HG03095 (cell line): ENCODE data around the gene CAT.

Experiments used
- ATAC-seq: cut with Tn5 transposase; IDR thresholded peaks from one replicate; pipeline ENCODE4 v1.9.1; 2021; ENCODE audit warnings: moderate library complexity; ENCODE audit not compliant: unreplicated experiment

Gene CAT

GRCh38 chr11:34493926-34494595 lies 55.3 kb downstream of the CAT start:
- no peak for ATAC-seq

- ATAC-seq, result no peak
These were observed 56.5 kb downstream of the CAT start for GRCh38 chr11:34495239-34495723.

DNA sequence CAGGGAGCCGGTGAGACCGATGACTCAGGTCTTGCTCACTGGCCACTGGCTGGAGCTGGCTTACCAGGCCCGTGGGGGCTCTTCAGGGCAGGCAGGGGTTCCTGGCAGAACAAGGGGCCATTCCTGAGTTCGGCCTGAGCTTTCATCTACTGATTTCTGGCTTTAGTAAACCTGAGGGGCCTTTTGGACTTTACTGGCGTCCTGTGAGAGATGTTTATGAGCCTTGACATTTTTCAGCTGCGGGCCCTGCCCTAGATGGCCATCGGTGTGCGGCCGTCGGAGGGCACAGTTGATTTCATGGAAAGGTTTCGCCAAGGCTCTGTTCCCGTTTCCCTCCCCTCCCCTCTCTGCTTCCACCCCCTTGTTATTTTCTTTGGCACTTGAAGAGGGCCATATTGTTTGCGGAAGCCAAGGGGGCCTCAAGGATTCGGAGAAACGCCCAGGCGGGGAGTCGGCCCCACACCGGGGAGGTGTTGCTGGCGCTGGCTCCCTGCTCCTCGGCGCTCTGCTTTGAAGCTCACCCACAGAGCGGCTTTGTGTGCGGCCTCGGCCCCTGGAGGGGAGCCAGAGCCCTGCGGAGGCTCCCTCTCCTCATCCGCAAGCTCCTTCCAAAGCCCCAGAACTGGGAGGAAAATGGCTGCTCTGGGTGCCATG lies 57.1 kb downstream of the CAT start:
- no peak for ATAC-seq

DNA sequence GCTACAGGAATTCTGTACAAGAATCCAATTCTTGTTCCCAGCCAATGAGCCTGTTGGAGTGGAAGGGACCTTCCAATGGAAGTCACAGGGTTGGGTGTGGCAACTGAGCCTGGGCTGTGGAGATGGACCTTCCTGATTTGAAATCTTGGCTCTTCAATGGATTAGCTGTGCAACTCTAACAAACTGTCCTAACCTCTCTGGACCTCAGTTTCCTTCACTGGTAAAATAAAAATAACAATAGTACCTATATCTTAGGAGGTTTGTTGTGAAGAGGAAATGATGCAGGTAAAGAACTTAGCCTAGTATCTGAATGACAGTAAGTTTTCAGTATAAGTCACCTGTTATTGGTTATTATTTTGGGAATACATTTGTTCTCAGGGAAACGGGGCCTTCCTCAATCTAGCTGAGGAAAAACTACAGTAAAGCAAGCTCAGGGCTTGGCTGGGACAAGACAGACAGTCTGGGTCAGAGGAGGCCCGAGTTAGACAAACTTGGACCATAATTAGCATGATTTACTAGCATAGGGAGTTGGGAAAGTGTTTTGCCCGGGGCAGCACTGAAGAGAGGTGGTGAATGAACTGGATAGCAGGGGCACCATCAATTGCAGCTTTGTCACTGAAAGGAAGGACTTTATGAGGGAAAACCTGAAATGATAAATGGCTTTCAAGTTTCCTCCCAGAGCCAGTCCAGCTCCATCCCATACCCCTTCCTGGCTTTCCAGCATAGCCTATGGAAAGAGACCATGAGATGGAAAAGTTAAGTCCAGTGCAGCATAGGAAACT lies 61.2 kb downstream of the CAT start:
- ATAC-seq, result no peak

- no peak for ATAC-seq
These were observed 62.8 kb downstream of the CAT start for GRCh38 chr11:34501500-34501899.

DNA sequence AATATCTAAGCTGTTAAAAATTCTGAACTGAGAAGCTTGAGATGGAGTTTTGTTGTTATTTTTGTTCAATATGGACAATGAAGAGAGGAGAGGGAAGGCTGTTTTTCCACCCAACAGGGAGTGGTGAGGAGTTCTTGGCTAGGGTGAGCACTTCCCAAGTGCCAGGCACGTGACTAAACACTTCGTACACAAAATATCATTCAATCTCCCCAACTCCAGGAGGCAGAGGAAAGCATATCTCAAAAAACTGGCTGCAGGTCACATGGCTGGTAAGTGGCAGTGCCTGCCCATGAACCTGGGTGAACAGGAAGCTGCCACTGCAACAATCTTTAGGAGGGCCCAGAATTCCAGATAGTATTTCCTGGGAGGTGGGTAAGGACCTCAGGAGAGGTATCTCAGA lies 63.2 kb downstream of the CAT start:
- no peak for ATAC-seq

- ATAC-seq, result no peak
These were observed 64.2 kb downstream of the CAT start for GRCh38 chr11:34502949-34503348.

DNA sequence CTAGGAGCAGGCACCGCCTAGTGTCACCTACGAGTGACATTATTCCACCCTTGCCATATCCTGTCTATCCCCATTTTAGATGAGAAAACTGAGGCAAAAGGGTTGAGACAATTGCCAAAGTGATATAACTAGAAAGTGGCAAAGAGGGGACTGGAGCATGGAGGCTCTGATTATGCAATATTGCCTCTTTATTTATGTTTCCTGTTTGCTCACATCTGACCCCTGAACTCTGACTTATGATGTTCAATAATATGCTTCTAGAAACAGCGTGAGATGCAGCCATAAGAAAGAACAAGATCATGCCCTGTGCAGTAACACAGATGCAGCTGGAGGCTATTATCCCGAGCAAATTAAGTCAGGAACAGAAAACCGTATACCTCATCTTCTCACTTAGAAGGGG lies 67.1 kb downstream of the CAT start:
- ATAC-seq, result no peak

DNA sequence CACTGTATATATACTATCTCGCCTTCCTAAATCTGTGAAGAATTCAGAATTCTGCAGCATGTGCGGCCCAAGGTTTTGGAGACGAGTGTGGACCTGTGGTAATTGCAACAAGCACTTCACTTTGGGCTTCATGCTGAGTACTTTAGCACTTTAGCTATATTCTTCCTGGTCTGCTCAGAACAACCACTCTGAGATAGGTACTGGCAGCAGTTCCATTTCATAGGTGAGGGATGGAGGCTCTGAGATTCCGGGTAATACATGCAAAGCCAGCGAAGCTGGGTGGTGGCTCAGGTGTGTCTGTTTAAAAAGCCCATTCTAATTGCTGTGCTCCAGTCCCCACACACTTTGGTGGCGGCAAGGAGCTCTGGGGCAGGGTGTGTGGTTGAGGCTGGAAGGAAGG lies 68.4 kb downstream of the CAT start:
- no peak for ATAC-seq

DNA sequence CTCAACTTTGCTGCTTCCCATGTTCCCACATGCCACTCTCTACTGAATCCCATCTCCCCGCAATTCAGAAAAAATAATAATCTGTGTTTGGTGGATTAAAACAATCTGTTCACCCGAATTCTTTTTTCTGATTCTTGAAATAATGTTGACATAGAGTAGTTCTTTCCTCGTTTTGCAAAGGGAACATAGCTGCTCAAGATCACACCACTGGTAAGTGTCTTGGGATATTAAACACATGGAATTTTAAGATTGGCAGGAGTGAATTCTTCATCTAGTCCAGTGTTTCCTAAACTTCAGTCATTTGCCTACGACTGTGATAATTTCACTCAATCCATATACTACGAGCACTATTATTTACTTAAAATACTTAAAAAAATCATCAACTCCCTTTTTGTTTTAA lies 68.9 kb downstream of the CAT start:
- no peak for ATAC-seq

GRCh38 chr11:34508524-34508923 lies 69.8 kb downstream of the CAT start:
- ATAC-seq, result no peak

DNA sequence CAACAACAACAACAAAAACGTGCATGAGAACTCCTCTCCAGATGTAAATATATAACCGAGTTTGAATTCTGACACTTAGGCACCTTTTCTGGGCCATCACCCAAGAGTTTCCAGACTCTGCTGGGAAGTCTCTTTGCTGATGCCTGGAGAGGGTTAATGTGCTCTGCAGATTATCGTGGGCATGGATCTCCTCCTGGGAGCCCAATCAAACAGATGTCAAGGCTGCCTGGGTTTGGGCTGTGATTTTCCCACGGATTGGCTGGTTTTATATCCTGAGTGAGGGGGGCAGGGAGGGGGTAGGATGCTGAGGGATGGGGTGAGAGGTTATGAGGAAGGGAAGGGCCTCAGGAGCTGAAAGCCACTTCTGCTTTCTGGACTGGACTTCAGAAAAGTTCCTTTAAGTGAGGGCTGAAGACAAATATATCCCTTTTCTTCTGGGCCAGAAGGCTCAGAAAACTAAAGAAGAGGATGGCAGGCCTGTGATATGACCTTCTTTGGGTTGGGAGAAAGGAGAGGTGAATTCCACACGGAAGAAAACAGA lies 70.7 kb downstream of the CAT start:
- ATAC-seq, result no peak

- ATAC-seq, result no peak
These were observed 71.5 kb downstream of the CAT start for GRCh38 chr11:34510218-34510617.

GRCh38 chr11:34510673-34511072 lies 71.9 kb downstream of the CAT start:
- ATAC-seq, result no peak

DNA sequence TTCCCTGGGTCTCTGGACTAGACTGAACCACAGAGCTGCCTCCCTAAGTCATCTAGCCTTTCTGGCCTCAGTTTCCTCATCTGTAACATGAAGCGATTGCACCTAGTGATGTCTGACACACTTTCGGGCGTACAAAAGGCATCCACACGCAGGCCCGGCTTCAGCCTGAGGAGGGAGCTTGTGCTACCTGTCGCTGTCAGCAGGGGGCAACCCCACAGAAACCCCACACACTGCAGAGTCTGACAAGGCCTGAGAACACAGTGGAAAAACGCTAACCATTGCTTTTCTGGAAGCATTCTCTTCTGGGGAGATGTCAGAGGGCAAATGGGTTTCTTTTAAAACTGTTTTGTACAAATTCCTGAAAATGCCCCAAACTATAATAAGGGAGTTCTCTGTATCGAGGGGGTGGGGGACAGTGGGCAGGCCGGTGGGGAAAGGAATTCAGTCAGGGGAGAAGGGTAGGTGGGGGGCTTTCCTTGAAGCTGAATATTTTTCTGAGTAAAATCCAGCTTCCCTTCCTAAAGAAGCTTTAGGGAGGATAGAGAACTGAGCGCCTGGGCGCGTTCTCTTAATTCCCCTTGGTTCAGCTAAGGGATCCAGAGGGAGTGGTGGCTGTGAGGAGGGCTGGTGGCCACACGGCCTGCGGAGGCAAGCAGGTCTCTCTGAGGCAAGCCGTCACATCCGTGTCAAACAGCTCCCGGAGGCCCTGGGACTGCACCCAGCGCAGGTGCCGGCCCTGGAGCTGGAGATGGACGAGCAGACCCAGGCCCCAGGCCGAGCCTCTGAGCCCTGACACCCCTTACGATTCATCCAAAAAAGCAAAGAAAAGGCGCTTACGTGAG lies 74.3 kb downstream of the CAT start:
- peak; percentile 80 for ATAC-seq

GRCh38 chr11:34513682-34514449 lies 75.1 kb downstream of the CAT start, which contains the start of gene ELF5:
Gene ELF5, minus strand, starts transcription at chr11:34513794. Its CDS starts 8,045 bp downstream, at chr11:34505749.
- ATAC-seq, result no peak

DNA sequence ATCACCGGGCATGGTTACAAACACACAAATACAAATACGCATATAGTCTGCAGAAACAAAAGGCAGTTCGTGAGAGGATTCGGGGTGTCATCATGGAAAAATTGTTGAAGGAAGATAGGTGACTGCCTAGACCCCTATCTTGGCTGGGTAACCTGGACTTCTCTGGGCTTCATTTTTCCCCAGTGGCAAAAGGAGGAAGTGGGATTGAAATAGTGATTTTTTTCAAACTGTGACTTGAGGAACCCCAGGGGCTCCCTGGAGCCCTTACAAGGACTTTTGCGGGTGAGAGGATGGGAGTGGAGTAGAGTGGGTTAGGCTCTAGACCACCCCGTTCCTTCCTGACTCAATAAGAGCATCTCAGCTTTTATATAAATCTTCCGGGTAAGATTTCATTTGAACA lies 75.9 kb downstream of the CAT start:
- ATAC-seq, result no peak

GRCh38 chr11:34516247-34517040 lies 77.7 kb downstream of the CAT start:
- no peak for ATAC-seq

DNA sequence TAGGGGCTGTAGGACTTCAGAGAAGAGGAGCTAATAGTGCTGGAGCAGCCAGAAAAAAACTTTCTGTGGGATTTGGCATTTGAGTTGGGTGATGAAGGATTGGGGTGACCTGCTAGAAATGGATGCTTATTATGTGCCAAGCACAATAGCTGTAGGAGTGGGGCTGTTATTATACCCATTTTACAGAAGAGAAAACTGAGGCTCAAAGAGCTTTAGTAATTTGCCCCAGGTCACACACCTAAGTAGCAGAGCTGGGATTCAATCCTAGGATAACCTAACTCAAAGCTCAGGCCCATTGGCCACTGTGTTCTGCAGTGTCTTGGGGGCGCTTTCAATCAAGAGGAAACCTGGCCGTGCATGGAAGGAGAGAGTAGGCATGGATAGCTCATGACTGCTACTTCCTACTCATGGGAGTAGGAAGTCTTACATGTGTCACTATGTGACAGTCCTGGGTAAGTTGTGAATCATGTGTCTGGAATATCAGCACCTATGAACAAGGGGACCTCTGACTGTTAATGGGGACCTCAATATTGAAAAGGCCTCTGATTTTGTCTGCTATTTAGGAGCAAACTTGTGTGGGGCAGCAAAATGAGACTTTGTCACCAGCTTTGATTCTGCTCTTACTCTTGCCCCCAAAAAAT lies 81.0 kb downstream of the CAT start:
- no peak for ATAC-seq
